MCF 10A (cell line): ENCODE measurements around the gene LDLRAD4. TPM values are rescaled to one million over a fixed set of nuclear protein-coding genes. Genes with fewer than 3 reads are reported as not detected.

Source experiments
- BruUV-seq: library from RNA; stranded (reverse); fragments of 400-500 nt; replicated peaks from 2 replicates; lab custom pipeline; 2021; lab: Mats Ljungman, UMichigan
- CTCF ChIA-PET: fragments of 300-600 bp; sonication (Branson Sonifier 250); formaldehyde crosslinking; extraction: SDS; loops from one replicate; lab custom pipeline; 2021; ENCODE audit warnings: antibody characterized with exemption, inconsistent platforms; lab: Yijun Ruan, JAX
- POLR2A ChIA-PET: fragments of 300-600, 350-650 bp; sonication (Branson Sonifier 250); formaldehyde crosslinking; extraction: SDS; loops from one replicate; lab custom pipeline; 2020; ENCODE audit warnings: antibody characterized with exemption, inconsistent platforms; lab: Yijun Ruan, JAX
- DNase-seq: peaks from one replicate; pipeline ENCODE4 v3.0.0-alpha.2; 2018; ENCODE audit not compliant: unreplicated experiment
- H3K27ac Mint-ChIP-seq: one replicate; pipeline ENCODE4 v1.8.0; 2022; ENCODE audit warnings: mild to moderate bottlenecking, low read depth, mixed read lengths; ENCODE audit not compliant: unreplicated experiment
- H3K27me3 Mint-ChIP-seq: one replicate; pipeline ENCODE4 v1.8.0; 2022; ENCODE audit warnings: mixed read lengths; ENCODE audit not compliant: insufficient read depth, unreplicated experiment
- H3K36me3 Mint-ChIP-seq: one replicate; pipeline ENCODE4 v1.8.0; 2022; ENCODE audit warnings: mild to moderate bottlenecking, moderate library complexity, mixed read lengths; ENCODE audit not compliant: insufficient read depth, unreplicated experiment
- H3K4me1 Mint-ChIP-seq: one replicate; pipeline ENCODE4 v1.8.0; 2022; ENCODE audit warnings: mixed read lengths; ENCODE audit not compliant: insufficient read depth, unreplicated experiment
- H3K4me3 Mint-ChIP-seq: one replicate; pipeline ENCODE4 v1.8.0; 2022; ENCODE audit warnings: mild to moderate bottlenecking, moderate library complexity, mixed read lengths; ENCODE audit not compliant: unreplicated experiment
- H3K9me3 Mint-ChIP-seq: one replicate; pipeline ENCODE4 v1.8.0; 2022; ENCODE audit warnings: mixed read lengths; ENCODE audit not compliant: unreplicated experiment
- CTCF ChIP-seq: fragments of 200-600 bp; IDR thresholded peaks from one replicate; pipeline ENCODE4 v1.8.0; 2022; ENCODE audit warnings: antibody characterized with exemption, mild to moderate bottlenecking; ENCODE audit not compliant: unreplicated experiment
- intact Hi-C: fragments of 100-400 bp; cut with micrococcal nuclease; formaldehyde crosslinking; loops from 2 replicates; pipeline ENCODE4 v1.14.1; 2022
- total RNA-seq: library from RNA; stranded (reverse); gene quantifications from 2 replicates; pipeline ENCODE4 v1.2.3, GENCODE V29; 2022

LDLRAD4 gene
- total RNA-seq, 1 experiment from 2014 or later: not detected

GRCh38 chr18:13265008-13265910 lies 46.7 kb downstream of the LDLRAD4 start:
- Mint-ChIP-seq H3K4me3 (no peak overlapping the region), H3K27me3 (peaks cover 30% of the 10 kb centered on the region), H3K36me3 (no peaks in the 10 kb centered on the region), H3K27ac (no peak overlapping the region), H3K4me1 (no peaks in the 10 kb centered on the region), H3K9me3 (peaks cover 25% of the 10 kb centered on the region)
- ChIA-PET CTCF (no interaction called here), POLR2A (interaction anchor here (0.9 kb wide), 1 partner anchor 17 kb away, joined by 3 read pairs; no protein-coding TSS in a partner anchor)
- no peak for TF ChIP-seq CTCF
- intact Hi-C loops: no loop called here
- no peak for DNase-seq
- BruUV-seq: no TSS peak

GRCh38 chr18:13265911-13266217 lies 47.3 kb downstream of the LDLRAD4 start:
- H3K27me3 Mint-ChIP-seq: peaks cover 30% of the 10 kb centered on the region
- H3K4me3 Mint-ChIP-seq: no peak overlapping the region
- no peak overlapping the region for H3K27ac Mint-ChIP-seq
- intact Hi-C loops: no loop called here
- no peaks in the 10 kb centered on the region for H3K4me1 Mint-ChIP-seq
- ChIA-PET CTCF (no interaction called here), POLR2A (interaction anchor here (0.9 kb wide), 1 partner anchor 17 kb away, joined by 3 read pairs; no protein-coding TSS in a partner anchor)
- no TSS peak for BruUV-seq
- H3K9me3 Mint-ChIP-seq: peaks cover 31% of the 10 kb centered on the region
- TF ChIP-seq CTCF: no peak
- no peaks in the 10 kb centered on the region for H3K36me3 Mint-ChIP-seq
- DNase-seq: no peak

- H3K4me1 Mint-ChIP-seq: no peaks in the 10 kb centered on the region
- intact Hi-C loops: no loop called here
- CTCF ChIA-PET: no interaction called here
- BruUV-seq: no TSS peak
- H3K27ac Mint-ChIP-seq: no peak overlapping the region
- TF ChIP-seq CTCF: no peak
- no peak overlapping the region for H3K4me3 Mint-ChIP-seq
- DNase-seq: peak; percentile 5
- POLR2A ChIA-PET: interaction anchor here (0.9 kb wide), 1 partner anchor 18 kb away, joined by 3 read pairs; no protein-coding TSS in a partner anchor
- no peaks in the 10 kb centered on the region for H3K36me3 Mint-ChIP-seq
- H3K9me3 Mint-ChIP-seq: peaks cover 28% of the 10 kb centered on the region
- H3K27me3 Mint-ChIP-seq: peaks cover 30% of the 10 kb centered on the region
These were observed 47.9 kb downstream of the LDLRAD4 start for GRCh38 chr18:13266218-13267100.

- intact Hi-C loops: no loop called here
- Mint-ChIP-seq H3K27me3 (peaks cover 30% of the 10 kb centered on the region), H3K27ac (no peak overlapping the region), H3K9me3 (peaks cover 23% of the 10 kb centered on the region), H3K36me3 (no peaks in the 10 kb centered on the region), H3K4me1 (no peaks in the 10 kb centered on the region), H3K4me3 (no peak overlapping the region)
- ChIA-PET POLR2A (no interaction called here), CTCF (no interaction called here)
- no TSS peak for BruUV-seq
- no peak for DNase-seq
- TF ChIP-seq CTCF: no peak
These were observed 48.9 kb downstream of the LDLRAD4 start for GRCh38 chr18:13267431-13267873.
